ENCODE data around the gene GFOD2. TPM values are rescaled to one million over a fixed set of nuclear protein-coding genes. Genes with fewer than 3 reads are reported as not detected.

The GFOD2 gene
- total and polyA plus RNA-seq, 2 of the 13 experiments (the other 11 are each of a cell fraction or from before 2014, with no cell fraction given) = 11.1 to 17.2 TPM

GRCh38 chr16:67729636-67730248 lies 10.6 kb upstream of the GFOD2 start:
- peak; percentile 44 for TF ChIP-seq AGO2 (optimal IDR thresholded peaks at IDR 0.05; ENCODE audit: low read depth, low read length)
- TF ChIP-seq STAG1 (CRISPR knock-in tag; IDR thresholded peaks at IDR 0.05) = no peak
- no peak for TF ChIP-seq ZNF768 (CRISPR knock-in tag; IDR thresholded peaks at IDR 0.05)
- TF ChIP-seq FOXJ3 (CRISPR knock-in tag; IDR thresholded peaks at IDR 0.05; ENCODE audit: borderline replicate concordance) = no peak
- TF ChIP-seq LRRFIP1 (CRISPR knock-in tag; conservative IDR thresholded peaks at IDR 0.05) = no peak
- TF ChIP-seq ZNF207 (IDR thresholded peaks at IDR 0.05; ENCODE audit: borderline replicate concordance) = no peak
- TF ChIP-seq EED (CRISPR knock-in tag; IDR thresholded peaks at IDR 0.05) = 0 out of 2 replicates have a peak, but pooled peaks have one; percentile 59
- no peaks in the 10 kb centered on the region for H3K9me3 ChIP-seq (ENCODE audit: low read length)
- in situ Hi-C loops (cut with HindIII; ENCODE audit: extremely low pct_ligation_motif_present, low pct_unique_long_range_greater_than_20kb) (no loop called here), intact Hi-C loops (cut with micrococcal nuclease; ENCODE audit: unreplicated experiment) (no loop called here)
- H3K27ac ChIP-seq (ENCODE audit: extremely low read length, insufficient read depth, low read length) = no peak overlapping the region
- H3K27me3 ChIP-seq (ENCODE audit: control insufficient read depth in 1 of 2, insufficient read depth in 2 of 2, low read length in 2 of 2) = no peaks in the 10 kb centered on the region
- no peaks in the 10 kb centered on the region for H4K20me1 ChIP-seq (ENCODE audit: insufficient read depth, low read length)
- no TSS peak for BruUV-seq (replicated peaks)
- no peak overlapping the region for H3K9ac ChIP-seq (ENCODE audit: insufficient read depth, low read depth, low read length)
- H3K4me1 ChIP-seq (ENCODE audit: insufficient read depth, low read length) = peaks cover 17% of the 10 kb centered on the region
- ChIA-PET POLR2A (interaction anchor here (1.1 kb wide), 1 partner anchor 10 kb away, joined by 4 read pairs; no protein-coding TSS in a partner anchor), CTCF (ENCODE audit: low intra/inter-chr PET ratio, low total read pairs) (no interaction called here)
- peaks cover 35 to 73% of the 10 kb centered on the region in 2 experiments for H3K36me3 ChIP-seq (replicated peaks in 1 of 2; ENCODE audit: control insufficient read depth in 1 of 2, insufficient read depth in 2 of 2, low read length in 2 of 2)
- no peaks in the 10 kb centered on the region for H3K79me2 ChIP-seq (ENCODE audit: insufficient read depth, low read length)
- no peak overlapping the region for H3K4me2 ChIP-seq (ENCODE audit: low read depth, low read length)
- H2AFZ ChIP-seq (ENCODE audit: low read length) = no peak overlapping the region
- FAIRE-seq (no peak), ATAC-seq (no peak), DNase-seq (ENCODE audit: low spot score) (no peak)
- 97% methylated on average over 11 of the region's 14 CpGs for WGBS (ENCODE audit: low lambda C conversion rate)
- H3K4me3 ChIP-seq (replicated peaks in 1 of 3; ENCODE audit: insufficient read depth in 1 of 3, low read depth in 2 of 3, low read length in 3 of 3) = no peak overlapping the region
